Suprapubic skin (tissue), 4 donors: ENCODE measurements around the gene NT5M. TPM values are rescaled to one million over a fixed set of nuclear protein-coding genes. Genes with fewer than 3 reads are reported as not detected.

Experiments
- DNase-seq, 2 donors: peaks; one replicate each; pipeline ENCODE4 v3.0.0-alpha.2; 2019; ENCODE audit warnings: low spot score in 2 of 2
- H3K27ac ChIP-seq: fragments of 200-600 bp; sonication (generic); one replicate; pipeline ENCODE4 v1.5.1; 2019
- H3K27me3 ChIP-seq: fragments of 200-600 bp; sonication (generic); one replicate; pipeline ENCODE4 v1.5.1; 2019
- H3K36me3 ChIP-seq: fragments of 200-600 bp; sonication (generic); one replicate; pipeline ENCODE4 v1.5.1; 2019
- H3K4me1 ChIP-seq: fragments of 200-600 bp; sonication (generic); one replicate; pipeline ENCODE4 v1.5.1; 2019
- H3K4me3 ChIP-seq: fragments of 200-600 bp; sonication (generic); one replicate; pipeline ENCODE4 v1.5.1; 2019; ENCODE audit warnings: mild to moderate bottlenecking
- H3K9me3 ChIP-seq: fragments of 200-600 bp; sonication (generic); one replicate; pipeline ENCODE4 v1.5.1; 2019
- CTCF ChIP-seq, 2 donors: fragments of 200-600 bp in 1 of 2; fragments of 450-650 bp in 1 of 2; sonication (generic) in 1 of 2; IDR thresholded peaks; one replicate each; pipeline ENCODE4 v1.5.1; 2016 to 2019; ENCODE audit warnings: antibody characterized with exemption in 2 of 2, mild to moderate bottlenecking in 1 of 2, moderate library complexity in 1 of 2
- EP300 ChIP-seq: sonication (generic); formaldehyde crosslinking; IDR thresholded peaks from one replicate; pipeline ENCODE4 v1.6.1; 2017; ENCODE audit warnings: antibody characterized with exemption
- POLR2A ChIP-seq, 2 donors: fragments of 450-650 bp; IDR thresholded peaks; one replicate each; pipeline ENCODE4 v1.6.1; 2017; ENCODE audit warnings: antibody characterized with exemption in 2 of 2, mild to moderate bottlenecking in 2 of 2, moderate library complexity in 2 of 2
- POLR2AphosphoS5 ChIP-seq, 3 donors: sonication (generic); formaldehyde crosslinking; IDR thresholded peaks; one replicate each; pipeline ENCODE4 v1.6.1; 2017; ENCODE audit warnings: antibody characterized with exemption in 3 of 3
- WGBS: methylation state at CpG from one replicate; pipeline ENCODE4 v1.1.5; 2018; 5-methylcytosine and 5-hydroxymethylcytosine counted together
- total RNA-seq, 4 donors: library from RNA; depleted of rRNA; stranded (reverse); fragments of >200 nt; gene quantifications; one replicate each; pipeline ENCODE4 v1.1.0, GENCODE V29; 2016

The NT5M gene
- total RNA-seq, 4 donors from 2014 or later: 1.2 to 4.6 (median 1.9) TPM

DNA sequence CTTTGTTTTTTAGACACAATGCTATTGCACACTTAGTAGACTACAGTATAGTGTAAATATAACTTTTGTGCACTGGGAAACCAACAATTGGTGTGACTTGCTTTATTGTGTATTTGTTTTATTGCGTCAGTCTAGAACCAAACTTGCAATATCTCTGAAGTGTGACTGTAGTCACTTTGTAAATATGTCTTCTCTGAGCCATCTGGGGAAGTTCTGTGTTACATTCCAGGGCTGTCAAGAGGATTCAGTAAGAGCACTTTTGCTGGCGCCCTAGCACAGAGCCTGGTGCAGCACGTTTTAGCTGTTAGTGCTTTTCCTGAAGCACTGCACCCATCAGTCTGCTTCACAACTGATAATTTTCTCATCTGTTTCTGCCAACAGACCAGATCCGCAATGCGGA, 73.2 kb downstream of the NT5M start:
- H3K9me3 ChIP-seq: no peaks in the 10 kb centered on the region
- no peak for DNase-seq
- 75% methylated on average over 5 of the region's 5 CpGs for WGBS

DNA sequence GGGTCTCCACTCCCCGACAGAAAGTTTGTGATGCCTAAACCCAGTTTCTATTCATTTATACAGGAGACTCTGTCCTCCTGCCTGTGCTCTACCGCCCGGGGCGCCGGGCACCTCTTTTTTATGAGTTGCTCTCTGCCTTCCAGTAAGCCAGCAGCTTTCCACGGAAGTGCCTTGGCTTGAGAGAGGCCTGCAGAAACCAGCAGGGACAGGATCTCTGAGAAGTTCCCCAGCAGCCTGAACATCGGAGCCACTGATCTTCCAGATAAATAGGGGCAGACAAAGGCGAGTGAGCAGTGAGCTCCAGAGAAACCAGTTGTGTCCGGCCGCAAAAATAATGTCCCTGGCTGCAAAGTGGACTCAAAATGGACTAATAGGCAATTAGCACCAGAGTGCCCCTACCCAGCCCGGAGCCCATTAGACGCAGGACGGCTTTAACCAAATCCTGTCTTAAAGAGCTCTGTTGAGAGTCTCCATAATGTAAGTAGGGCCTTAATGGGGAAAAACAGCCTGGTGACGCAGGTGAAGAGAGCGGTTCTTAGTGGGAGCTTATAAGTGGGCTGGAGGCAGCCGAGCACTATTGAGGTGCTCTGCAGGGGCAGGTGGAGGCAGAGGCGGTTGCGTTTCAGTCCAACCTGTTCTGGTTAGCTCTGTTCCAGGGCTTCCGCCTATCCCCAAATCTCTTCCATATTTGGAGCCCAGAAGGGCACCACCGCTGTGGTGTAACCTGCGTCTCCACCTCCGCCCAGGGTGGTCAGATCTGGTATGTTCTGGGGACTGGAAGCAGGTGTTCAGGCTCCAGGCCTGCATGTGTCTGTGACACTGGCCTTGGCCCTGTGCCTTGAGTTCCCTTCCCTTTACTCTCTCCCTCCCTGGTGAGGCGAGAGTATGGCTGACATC, 74.1 kb downstream of the NT5M start:
- peak overlapping the region; percentile 79 for H3K27ac ChIP-seq
- WGBS: 59% methylated on average over 23 of the region's 23 CpGs
- peaks cover 26% of the 10 kb centered on the region for H3K4me1 ChIP-seq

More for the DNA sequence above, 73.2 kb downstream of the NT5M start:
- Histone ChIP-seq H3K36me3 (no peaks in the 10 kb centered on the region), H3K27ac (peak overlapping the region; percentile 79), H3K27me3 (no peaks in the 10 kb centered on the region), H3K4me3 (no peak overlapping the region), H3K4me1 (peaks cover 26% of the 10 kb centered on the region)
- TF ChIP-seq POLR2A (IDR thresholded peaks at IDR 0.05) (no peak), POLR2AphosphoS5 (IDR thresholded peaks at IDR 0.05) (peak in 1 of 3 donors; percentile 18), CTCF (IDR thresholded peaks at IDR 0.05) (no peak)

DNA sequence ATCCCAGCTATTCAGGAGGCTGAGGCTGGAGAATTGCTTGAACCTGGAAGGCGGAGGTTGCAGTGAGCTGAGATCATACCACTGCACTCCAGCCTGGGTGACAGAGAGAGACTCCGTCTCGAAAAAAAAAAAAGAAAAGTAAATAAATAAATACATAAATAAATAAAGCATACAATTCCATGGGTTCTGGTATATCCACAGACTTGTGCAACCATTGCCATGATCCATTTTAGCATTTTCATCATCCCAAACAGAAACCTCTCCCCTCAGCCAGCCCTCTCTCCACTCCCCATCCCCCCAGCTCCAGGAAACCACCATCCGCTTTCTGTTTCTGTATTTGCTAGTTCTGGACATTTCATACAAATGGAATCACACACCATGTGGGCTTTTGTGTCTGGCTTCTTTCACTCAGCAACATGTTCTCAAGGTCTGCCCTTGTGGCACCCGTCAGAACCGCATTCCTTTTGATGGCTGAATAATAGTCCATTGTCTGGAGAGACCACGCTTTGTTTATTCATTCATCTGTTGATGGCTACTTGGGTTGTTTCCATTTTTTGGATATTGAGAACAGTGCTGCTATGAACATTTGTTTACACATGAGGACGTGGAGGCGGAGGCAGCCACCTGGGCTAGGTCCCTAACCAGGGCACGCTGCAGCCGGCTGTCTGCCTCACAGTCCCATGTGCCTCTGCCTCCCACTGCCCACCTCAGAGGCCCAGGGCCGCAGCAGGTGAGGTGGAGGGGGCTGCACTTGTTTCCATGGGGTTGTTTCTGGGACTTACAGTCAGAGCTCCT, 76.2 kb downstream of the NT5M start:
- TF ChIP-seq EP300: no peak
- no peak for TF ChIP-seq CTCF (IDR thresholded peaks at IDR 0.05)
- TF ChIP-seq POLR2AphosphoS5 (IDR thresholded peaks at IDR 0.05): no peak
- no peak for TF ChIP-seq POLR2A (IDR thresholded peaks at IDR 0.05)
- Histone ChIP-seq H3K36me3 (no peaks in the 10 kb centered on the region), H3K4me3 (no peak overlapping the region), H3K9me3 (no peaks in the 10 kb centered on the region), H3K4me1 (peaks cover 26% of the 10 kb centered on the region), H3K27me3 (no peaks in the 10 kb centered on the region), H3K27ac (peak overlapping the region; percentile 28)
- 74% methylated on average over 12 of the region's 12 CpGs for WGBS
- DNase-seq: no peak

More for the DNA sequence above, 74.1 kb downstream of the NT5M start:
- Histone ChIP-seq H3K9me3 (no peaks in the 10 kb centered on the region), H3K36me3 (no peaks in the 10 kb centered on the region), H3K4me3 (no peak overlapping the region), H3K27me3 (no peaks in the 10 kb centered on the region)
- TF ChIP-seq CTCF (IDR thresholded peaks at IDR 0.05) (no peak), POLR2AphosphoS5 (IDR thresholded peaks at IDR 0.05) (no peak), EP300 (no peak), POLR2A (IDR thresholded peaks at IDR 0.05) (no peak)
- DNase-seq: no peak

DNA sequence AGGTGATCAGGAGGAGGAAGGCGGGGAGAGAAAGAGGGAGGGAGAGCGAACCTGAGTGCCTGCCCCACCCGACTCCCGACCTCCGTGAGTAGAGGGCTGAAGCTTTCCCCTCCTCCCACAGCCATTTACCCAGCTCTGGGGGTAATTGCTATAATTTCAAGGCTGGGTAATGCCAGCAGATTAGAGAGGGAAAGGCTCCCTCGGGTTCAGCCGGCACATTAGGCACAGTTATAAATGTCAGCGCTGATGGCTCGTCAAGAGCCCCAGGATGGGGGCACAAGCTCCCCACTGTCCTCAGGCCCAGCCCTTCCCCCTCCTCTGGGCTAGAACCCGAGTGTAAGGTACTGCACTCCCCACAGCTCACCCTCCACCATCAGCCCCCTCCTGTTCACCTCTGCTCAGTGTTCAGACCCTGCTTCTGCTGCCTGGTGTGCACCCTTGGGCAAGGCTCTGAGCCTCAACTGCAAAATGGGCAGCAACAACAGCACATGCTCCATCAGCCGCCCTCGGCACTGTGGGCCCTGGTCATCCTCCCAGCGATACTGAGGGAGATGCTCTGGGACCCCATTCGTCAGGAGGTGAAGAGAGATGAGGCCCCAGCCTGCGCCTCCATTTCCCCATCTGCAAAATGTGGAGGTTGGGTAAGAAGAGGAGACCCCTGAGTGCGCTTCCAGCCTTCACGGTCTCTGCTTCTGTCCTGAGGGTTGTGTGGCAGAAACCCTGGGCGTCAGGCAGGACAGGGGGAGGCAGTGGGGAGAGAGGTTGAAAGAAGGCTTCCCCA, 77.2 kb downstream of the NT5M start:
- TF ChIP-seq EP300 (no peak), POLR2AphosphoS5 (IDR thresholded peaks at IDR 0.05) (no peak), POLR2A (IDR thresholded peaks at IDR 0.05) (no peak), CTCF (IDR thresholded peaks at IDR 0.05) (no peak)
- no peak for DNase-seq
- H3K27me3 ChIP-seq: no peaks in the 10 kb centered on the region
- WGBS: 86% methylated on average over 18 of the region's 18 CpGs
- H3K4me1 ChIP-seq: peaks cover 26% of the 10 kb centered on the region
- H3K36me3 ChIP-seq: no peaks in the 10 kb centered on the region
- peak overlapping the region; percentile 28 for H3K27ac ChIP-seq
- H3K4me3 ChIP-seq: no peak overlapping the region
- no peaks in the 10 kb centered on the region for H3K9me3 ChIP-seq
